GDM1 (cell line): ENCODE results near the gene ADCK1.
"Not testable (repeated sequence)": the region's sequence is repeated elsewhere in the genome, so short reads cannot be mapped to it uniquely, and the experiment has no call there.

Source experiments
- DNase-seq: peaks from one replicate; lab custom pipeline; 2025; lab: John Stamatoyannopoulos, UW

ADCK1 gene

DNA sequence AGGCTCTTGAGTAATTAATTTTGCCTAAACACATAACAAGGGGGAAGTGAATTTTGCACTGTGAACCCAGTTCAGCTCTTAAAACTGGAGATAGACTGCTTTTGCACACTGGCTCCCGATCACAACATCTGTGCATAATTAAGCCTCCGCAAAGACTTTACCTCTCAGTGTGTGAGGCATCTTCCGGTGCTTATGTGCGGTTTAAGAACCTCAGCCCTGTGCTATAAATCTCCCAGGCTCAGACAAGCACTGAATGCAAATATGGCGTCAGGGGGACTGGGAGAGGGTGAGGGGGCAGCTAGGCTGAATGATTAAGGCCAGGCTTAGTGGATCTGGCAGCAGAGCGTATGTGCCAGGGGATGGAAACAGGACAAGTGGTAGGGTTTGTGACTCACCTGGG is 103.3 kb downstream of the ADCK1 start:
- no peak for DNase-seq

DNA sequence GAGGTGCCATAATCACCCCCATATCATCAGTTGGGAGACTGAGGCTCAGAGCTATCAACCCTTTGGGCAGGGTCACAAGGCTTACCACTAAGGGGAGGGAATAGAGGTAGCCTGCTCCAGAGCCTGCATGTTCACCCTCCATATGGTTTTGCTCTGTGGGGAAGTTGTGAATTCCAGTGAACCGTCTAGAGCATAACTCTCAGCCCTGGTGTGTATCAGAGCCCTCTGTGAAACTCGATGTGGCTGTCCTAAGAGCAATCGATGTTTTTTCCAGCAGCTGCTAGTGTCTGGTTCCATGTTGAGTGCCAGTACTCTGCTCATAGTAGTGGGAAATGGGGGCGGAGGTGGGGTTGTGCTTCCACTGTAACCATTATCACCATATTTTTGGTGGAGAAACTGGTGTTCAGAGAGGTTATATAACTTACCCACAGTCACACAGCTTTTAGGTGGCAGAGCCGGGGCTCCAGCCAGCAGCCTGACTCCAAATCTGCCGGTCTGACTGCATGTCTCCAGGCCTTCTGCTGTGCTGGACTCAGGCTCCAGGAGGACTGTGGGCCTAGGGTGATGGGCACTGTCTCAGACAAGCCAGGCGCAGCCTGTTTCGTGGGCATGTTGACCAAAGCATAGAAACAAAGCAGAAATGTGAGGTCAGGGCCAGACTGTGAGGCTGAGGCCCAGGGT is 104.2 kb downstream of the ADCK1 start:
- no peak for DNase-seq

- no peak for DNase-seq
These were observed 106.5 kb downstream of the ADCK1 start for GRCh38 chr14:77906446-77906845.

DNA sequence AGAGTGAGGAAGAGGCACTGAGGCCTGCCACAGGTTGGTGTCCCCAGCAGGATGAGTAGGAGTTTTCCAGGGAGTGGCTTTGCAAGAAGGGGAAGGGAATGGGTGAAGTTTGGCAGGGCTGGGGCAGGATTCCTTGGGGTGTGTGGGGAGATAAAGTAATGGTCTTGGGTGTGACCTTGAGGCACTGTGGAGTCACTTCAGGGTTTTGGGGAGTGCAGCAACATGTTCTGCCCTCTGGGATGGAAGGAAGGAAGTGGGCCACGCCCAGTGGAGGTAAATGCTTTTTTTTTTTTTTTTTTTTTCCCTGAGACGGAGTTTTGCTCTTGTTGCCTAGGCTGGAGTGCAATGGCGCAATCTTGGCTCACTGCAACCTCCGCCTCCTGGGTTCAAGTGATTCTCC is 108.9 kb downstream of the ADCK1 start:
- no peak for DNase-seq

- no peak for DNase-seq
These were observed 110.0 kb downstream of the ADCK1 start for GRCh38 chr14:77909911-77910310.

- no peak for DNase-seq
These were observed 110.6 kb downstream of the ADCK1 start for GRCh38 chr14:77910506-77910905.

DNA sequence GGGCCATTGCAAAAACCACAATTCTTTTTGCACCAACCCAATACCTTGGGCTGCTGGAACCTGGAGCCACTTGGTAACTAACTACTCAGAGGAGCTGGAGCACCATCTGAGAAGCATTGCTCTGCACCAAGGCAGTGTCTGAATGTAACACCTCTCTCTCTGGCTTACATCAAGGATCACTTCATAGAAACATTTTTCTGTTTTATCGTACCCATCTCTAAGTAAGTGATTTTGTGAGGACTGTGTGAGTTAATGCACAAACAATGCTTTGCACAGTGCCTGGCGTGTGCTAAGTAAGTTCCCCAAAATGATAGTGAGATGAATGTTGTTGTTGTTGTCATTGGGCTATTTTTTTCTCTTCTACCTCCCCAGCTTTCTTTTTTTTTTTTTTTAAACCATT is 111.4 kb downstream of the ADCK1 start:
- no peak for DNase-seq

DNA sequence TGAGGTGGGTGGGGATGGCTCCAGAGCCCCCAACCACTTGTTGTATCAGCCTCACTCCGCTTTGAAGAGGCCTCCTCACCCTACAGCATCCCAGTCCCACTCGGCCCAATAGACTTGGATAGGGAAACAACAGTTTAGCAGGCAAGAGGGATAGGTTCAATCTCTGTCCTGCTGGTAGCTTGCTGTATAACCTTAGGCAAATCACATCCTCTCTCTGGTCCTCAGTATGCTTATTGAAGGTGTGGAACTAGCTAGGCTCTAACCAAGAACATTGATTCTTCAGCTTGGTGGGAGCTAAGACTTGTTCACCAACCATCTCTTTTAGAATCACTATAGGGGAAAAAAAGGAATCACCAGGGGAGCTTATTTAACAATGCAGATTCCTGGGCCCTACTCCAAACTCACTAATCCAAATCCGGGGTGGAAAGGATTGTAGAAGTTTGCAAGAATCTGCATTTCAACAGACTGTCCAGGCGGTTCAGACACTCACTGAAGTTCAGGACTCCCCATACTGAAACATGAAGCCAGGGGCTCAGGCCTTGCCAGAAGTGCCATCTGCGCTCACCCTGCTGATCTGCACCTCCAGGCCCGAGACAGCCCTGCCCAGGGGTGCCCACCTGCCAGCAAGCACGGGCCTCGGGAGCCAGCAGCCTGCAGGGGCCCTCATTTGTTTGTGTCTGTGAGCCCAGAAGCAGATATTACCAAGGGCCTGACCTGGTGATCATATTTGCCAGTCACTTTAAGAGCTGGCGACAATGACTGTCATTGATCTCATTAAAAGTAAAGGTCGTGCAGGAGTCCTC is 113.0 kb downstream of the ADCK1 start:
- no peak for DNase-seq

DNA sequence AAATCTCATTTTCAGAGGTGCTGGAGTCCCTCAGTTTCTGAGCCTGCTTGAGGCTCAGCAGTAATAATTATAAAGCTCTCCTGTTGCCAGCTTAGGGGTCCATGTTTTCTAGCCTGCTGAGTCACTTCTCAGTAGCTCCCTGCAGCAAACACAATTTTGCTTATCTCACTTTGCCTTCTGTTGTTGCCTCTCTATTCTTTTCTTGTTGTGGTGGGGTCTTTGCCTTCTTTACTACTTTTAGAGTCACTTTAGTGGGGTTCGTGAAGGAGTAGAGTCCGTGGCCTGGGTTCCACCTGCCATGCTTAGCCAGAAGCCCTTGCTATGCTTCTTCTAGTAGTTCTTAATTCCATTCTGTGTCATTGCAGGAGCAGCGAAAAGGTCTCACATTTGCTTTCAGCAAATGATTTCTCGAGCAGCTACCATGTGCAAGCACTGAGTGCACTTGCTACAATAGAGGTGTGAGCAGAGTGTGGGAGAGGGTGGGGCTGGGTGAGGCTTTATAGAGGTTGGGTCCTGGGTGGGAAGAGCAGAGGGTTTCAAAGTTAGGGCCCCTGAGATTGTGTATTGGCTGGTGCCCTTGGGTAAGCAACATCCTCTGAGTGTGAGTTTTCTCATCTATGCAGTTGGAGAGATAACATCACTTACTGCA is 114.3 kb downstream of the ADCK1 start:
- DNase-seq, result no peak

DNA sequence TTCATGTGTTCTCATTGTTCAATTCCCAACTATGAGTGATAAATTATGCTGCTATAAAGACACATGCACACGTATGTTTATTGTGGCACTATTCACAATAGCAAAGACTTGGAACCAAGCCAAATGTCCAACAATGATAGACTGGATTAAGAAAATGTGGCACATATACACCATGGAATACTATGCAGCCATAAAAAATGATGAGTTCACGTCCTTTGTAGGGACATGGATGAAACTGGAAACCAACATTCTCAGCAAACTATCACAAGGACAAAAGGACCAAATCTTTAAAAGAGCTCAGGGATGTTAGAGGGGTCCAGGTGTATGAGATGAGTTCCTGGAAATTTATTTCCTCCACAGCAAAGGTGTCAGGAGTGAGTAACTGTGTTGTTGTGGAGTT is 115.5 kb downstream of the ADCK1 start:
- DNase-seq, result not testable (repeated sequence)

- no peak for DNase-seq
These were observed 117.7 kb downstream of the ADCK1 start for GRCh38 chr14:77917491-77918201.

DNA sequence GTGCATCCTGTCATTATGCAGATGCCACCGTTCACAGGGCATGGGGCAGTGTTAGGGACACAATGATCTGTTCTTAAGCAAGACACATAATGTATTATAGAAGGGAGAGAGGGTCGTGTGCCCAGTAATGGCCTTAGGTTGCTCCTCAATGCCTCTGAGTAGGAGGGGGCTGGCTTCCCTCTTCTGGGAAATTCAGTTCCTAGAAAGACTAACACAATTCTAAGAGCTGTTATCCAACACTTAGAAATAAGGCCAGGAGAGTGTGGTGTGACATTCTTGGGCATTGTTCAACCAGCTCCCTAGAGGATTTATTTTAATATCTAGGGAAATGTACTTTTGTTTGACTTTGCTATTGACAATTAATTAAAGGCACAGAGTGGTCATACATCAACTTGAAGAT is 118.5 kb downstream of the ADCK1 start:
- DNase-seq, result no peak

DNA sequence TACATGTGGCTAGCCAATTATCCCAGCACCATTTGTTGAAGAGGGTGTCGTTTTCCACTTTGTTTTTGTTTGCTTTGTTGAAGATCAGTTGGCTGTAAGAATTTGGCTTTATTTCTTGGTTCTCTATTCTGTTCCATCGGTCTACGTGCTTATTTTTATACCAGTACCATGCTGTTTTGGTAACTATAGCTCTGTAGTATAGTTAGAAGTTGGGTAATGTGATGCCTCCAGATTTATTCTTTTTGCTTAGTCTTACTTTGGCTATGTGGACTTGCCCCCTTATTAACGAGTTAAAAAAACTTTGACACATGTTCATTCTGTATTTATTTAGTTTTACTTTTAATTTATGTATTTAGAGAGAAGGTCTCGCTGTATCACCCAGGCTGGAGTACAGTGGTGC is 120.4 kb downstream of the ADCK1 start:
- DNase-seq, result no peak

DNA sequence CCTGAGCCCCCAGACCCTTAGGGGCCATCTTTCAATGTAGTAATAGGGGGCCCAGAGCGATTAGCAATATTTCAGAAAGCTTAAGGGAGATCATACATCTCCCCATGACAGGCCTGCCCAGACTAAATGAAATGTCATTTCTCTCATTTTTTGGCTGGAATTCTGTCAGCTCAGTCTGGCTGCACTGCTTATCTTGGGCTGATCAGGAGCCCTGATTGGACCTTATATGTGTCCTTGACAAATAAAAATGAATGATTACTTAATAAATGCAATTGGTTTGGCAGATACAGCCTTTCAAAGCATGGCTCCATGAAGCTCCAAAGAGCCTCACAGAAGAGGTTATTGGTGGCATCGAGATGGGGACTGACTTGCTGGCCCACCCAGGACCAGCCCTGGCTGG is 121.9 kb downstream of the ADCK1 start:
- DNase-seq, result no peak

GRCh38 chr14:77923131-77923936 is 123.4 kb downstream of the ADCK1 start:
- DNase-seq, result no peak

- no peak for DNase-seq
These were observed 124.4 kb downstream of the ADCK1 start for GRCh38 chr14:77924141-77924948.

- DNase-seq, result no peak
These were observed 127.0 kb downstream of the ADCK1 start for GRCh38 chr14:77926942-77927341.

- DNase-seq, result no peak
These were observed 131.5 kb downstream of the ADCK1 start for GRCh38 chr14:77931441-77931840.

DNA sequence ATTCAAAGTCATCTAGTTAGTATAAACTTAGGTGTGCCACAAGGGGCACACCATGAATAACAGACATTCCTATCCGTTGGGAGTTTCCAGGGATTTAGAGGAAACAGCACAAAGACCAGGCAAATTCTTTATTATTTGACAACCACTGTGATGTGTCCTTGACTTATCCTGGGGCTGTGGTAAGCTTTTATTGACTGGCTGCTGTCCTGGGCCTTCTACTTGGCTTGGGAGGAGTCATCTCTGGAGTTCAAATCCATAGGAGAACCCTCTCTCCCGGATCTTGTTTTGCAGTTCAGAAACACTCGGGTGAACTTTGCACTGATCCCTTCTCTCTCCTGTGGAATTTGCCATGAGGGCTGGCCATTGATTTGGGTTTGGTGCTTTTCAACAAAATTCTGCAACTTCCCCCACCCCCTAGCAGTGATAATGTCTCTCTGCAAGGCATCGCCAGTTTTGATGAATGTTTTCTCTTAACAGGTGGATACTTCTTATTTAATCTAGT is 136.3 kb downstream of the ADCK1 start:
- no peak for DNase-seq

DNA sequence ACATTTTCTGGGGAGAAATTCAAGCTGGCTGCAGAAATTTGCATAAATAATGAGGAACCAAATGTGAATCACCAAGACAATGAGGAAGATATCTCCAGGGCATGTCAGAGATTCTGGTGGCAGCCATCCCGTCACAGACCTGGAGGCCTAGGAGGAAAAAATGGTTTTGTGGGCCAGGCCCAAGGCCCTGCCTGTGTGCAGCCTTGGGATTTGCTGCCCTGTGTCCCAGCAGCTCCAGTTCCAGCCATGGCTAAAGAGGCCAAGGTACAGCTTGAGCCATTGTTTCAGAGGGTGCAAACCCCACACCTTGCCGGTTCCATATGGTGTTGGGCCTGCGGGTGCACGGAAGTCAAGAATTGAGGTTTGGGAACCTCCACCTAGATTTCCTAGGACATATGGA is 147.5 kb downstream of the ADCK1 start:
- no peak for DNase-seq
